NCI-H1694 (cell line): ENCODE data around the gene NR2E3.
"Not testable (repeated sequence)": the region's sequence is repeated elsewhere in the genome, so short reads cannot be mapped to it uniquely, and the experiment has no call there.

Experiments used
- DNase-seq: peaks from one replicate; lab custom pipeline; 2025; lab: John Stamatoyannopoulos, UW

NR2E3 gene

DNA sequence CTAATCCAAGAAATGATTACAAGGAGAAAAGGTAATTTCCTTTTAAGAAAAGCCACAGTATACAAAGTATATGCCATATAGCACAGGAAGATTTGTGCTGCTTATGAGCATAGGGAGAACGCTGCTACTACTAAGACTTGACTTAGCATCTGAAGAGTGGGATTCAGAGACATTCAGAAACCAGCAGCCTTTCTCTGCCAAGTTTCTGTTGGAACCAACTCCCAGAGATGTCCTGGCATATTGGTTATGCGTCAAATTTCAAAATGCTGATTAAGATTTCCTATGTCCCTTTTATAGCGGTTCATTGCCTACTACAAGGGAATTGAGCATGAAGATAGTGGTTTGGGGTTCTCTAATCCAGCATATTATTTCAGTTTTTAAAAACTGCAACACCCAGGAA, 4.9 kb downstream of the NR2E3 start:
- DNase-seq, result no peak

DNA sequence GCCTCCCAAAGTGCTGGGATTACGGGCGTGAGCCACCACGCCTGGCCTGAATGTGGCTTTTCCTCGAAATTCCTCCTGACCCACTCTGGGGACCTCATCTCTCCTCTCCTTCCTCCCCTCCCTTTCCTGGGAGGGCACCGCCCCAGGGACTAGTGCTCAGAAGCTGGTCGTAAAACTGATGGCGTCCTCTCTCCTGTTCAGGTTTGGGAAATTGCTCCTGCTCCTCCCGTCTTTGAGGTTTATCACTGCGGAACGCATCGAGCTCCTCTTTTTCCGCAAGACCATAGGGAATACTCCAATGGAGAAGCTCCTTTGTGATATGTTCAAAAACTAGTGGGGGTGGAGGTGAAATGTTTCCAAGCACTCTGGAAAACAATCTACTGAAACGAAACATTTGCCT, 7.0 kb downstream of the NR2E3 start:
- no peak for DNase-seq

DNA sequence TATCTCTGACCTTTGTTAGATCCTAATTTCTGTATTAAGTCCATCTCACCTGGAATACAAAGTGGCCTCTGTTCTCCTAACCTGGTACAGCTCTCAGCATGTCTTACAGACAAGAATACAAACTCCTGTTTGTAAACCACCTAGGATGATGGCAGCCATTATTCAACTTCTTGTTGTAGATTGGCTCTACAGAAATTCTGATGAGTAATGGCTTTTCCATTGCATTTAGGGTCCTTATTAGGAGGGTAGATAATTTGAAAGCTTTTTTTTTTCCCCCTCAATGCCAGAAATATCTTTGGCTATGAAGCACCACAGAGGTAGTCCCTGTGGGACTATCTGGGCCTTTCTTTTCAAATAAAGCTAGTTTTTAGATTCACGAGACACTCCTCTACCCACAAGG, 9.8 kb downstream of the NR2E3 start:
- no peak for DNase-seq

DNA sequence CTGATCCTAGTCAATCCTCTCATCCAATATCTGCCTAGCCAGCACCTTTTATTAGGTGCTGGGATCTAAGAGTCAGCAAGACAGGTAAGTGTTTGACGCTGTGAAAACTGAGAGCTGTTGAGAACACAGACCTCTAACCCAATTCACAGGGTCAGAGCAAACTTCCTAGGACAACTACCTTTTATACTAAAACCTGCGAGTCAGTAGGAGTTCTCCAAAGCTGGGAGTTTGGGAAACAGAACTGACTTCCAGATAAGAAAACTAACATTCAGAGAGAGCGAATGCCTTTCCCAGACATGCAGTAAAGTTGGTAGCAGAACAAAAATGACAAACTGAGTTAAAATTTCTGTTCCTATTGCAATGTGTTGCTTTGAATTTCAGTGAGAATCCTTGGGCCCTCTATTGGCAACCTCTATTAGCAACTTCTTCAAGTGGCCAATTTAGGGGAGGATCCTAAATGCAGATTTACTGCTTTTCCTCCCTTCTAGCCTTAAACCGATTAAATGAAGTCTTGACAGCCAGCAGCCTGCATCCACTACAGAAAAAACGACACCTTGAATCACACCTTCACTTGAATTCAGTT, 11.3 kb downstream of the NR2E3 start:
- no peak for DNase-seq

DNA sequence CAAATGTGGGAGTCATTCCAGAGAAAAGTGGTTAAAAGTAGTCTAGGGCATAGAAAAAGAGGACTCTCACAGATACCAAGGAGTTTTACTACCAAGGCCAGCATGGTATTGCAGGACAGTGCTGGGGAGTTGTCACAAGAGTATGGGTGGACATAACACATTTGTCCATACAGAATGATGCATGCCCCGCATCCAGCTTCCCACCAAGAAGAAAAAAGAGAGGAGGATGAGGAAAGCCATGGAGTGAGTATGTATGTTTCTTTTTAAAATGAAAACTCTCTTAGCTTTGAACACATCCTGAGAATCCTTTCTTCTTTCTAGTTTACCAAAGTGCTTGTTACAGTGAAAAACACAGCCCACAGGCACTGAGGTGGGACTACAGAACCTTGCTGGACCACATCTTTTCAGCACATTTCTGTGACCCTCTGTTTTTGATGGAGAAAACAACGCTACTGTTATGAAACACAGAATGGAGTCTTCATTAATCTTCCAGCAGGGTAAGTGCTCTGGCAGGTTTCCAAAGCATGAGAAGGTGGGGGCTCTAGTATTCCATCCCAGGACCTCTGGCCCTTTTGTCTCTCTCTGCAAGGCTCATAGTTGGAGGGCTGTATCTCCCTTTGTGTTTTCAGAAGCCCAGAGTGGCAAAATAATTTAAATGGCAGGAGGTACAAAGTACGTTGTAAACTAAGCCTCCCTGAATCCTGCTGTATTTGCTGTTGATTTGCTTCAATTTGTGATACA, 12.7 kb downstream of the NR2E3 start:
- no peak for DNase-seq

DNA sequence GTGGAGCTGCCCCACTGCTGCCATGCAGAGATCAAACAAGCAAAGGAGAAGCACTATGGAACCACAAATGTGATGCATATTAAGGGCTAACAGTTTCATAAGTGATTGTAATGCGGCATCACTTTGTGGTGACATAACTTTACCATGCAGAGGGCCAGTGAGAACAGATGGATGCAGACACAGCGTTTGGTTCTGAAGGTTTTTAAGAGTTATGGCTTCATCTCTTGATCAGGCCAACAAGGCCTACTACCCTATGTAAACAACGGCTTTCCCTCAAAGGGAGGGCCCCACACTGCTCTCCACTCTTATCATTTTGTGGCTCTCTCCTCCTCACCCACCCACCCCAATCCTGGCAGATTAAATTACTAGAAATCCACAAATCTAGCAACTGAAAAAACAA, 13.4 kb downstream of the NR2E3 start:
- no peak for DNase-seq

DNA sequence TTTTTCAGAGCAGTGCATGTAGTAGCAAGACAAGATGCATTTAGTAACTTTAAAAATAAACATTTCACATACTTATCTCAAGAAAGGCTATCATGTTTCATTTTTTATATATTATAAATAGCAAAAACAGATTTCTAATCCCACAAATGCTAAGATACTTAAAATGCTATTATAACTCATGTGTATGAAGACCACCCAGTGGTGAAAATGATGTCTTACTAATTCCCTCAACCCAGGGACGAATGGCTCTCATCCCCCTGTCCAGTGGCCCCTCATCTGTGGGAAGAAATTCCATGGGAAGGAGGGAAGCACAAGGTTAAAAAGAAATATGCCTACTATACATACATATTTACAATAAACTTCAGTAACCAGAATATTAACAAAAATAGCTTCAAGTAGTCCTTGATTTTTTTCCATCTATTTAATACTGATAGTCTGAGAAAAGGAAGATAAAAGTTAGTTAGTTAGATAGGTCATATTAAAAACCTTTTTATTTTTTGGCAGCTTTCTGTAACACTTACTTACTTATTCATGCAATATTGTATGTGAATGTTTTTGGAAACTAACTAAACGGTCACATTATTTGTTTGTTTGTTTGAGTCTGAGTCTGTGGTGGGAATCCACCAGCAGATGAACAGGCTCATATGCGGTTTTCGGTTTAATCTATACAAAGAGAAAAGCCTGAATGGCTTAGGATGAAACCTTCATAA, 14.8 kb downstream of the NR2E3 start:
- DNase-seq, result no peak

DNA sequence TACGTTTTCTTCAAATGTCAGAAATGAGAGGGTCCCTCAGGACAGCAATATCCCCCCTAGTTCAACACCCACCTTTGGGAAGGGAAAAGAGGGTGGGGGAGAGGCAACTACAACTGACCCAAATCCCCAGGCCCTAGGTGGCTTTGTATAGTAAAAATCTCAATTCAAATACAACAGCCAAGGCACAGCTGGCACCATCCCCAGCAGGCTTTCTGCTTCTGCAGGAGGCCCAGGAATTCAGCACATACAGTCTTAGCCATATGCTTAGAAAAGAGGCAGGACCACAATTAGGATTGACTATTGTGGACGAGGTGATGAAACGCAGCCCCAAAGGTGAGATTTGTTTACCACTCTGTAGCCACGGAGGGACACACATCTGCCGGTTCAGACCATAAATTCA, 15.8 kb downstream of the NR2E3 start:
- DNase-seq, result no peak

DNA sequence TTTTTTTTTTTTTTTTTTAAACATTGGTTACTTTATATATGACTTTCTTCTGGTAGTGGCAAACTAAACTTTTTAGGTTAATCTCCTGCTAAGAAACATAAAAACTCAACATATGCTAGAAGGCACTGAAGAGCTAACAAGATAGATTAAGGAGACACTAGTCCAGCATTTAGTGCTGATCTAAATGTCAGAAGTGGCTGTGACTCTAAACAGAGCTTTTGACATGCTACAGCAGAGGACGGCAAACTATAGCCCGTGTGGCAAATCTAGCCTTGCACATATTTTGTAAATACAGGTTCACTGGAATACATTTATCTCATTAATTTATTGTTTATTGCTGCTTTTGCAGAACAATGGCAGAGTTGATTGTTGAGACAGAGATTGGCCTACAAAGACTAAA, 20.6 kb downstream of the NR2E3 start:
- DNase-seq, result no peak

DNA sequence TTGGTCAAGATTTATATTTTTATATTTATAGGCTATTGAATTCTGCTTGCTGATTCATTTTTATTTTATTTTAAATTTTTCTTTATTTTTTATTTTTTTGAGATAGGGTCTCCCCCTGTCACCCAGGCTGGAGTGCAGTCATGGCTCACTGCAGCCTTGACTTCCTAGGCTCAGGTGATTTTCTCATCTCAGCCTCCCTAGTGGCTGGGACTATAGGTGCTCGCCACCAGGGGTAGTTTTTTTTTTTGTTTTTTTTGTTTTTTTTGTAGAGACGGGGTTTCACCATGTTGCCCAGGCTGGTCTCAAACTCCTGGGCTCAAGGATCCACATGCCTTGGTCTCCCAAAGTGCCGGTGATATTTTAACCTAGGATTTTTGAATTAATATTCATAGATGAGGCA, 31.2 kb downstream of the NR2E3 start:
- DNase-seq, result no peak

DNA sequence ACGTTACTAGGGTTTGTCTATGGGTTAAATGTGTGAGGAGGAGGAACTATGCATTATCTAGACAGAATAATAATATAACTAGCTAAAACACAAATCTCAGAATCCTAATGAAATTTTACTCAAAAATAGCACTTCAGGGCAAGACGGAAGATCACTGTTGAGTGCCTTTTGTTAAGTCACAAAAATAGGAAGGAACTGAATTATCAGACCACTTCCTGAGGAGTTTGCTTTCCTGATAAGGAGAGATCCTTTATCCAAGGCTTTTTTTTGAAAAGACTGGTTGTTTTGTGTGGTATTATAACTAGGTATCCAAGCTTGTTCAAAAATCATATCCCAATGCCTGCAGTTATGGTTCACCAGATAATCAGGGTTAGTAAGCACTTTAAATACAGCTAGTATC, 34.6 kb downstream of the NR2E3 start:
- no peak for DNase-seq

DNA sequence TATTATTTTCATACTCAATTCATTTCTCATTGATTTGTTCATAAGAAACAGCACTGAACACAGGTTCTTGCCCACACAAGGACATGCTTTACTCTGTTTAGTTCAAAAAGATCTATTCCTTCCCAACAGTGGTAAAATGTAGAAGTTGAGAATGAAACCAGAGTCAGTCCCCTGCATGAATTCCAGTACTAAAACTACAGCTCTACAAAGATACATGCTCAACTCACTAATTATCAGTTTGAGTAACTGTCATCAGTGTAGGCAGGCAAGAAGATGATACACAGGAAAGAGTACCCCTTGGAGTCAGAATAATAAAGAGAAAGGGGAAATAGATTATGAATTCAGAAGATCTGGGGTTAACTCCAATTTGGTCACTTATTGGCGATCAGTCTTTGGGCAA, 43.2 kb downstream of the NR2E3 start:
- DNase-seq, result no peak

DNA sequence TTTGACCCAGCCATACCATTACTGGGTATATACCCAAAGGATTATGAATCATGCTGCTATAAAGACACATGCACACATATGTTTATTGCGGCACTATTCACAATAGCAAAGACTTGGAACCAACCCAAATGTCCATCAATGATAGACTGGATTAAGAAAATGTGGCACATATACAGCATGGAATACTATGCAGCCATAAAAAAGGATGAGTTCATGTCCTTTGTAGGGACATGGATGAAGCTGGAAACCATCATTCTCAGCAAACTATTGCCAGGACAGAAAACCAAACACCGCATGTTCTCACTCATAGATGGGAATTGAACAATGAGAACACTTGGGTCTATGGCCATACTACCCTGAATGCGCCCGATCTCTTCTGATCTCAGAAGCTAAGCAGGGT, 47.9 kb downstream of the NR2E3 start:
- DNase-seq, result not testable (repeated sequence)
